Measurements from ENCODE around the gene OR52N2.

DNA sequence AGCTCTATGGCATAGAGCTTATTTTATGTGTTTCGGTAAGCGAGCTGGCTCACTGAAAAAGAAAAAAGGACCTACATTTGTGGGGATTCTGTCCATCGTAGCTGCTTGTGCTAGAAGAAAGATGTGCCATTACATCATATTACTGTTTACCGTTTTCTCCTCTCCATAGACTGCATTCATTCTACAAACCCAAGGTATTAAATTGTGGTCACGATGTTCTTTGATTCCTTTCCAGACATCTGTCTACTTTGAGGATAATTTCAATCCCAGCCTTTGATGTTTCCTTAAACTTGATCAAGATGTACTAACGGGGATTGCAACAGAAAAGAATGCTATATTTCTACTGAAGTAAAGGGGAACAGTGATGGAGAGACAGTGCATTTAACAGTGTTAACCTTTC, 12.2 kb upstream of the OR52N2 start:
- TF ChIP-seq CTCF (optimal IDR thresholded peaks at IDR 0.05 in 1 of 3, IDR thresholded peaks at IDR 0.05 in 1 of 3, conservative IDR thresholded peaks at IDR 0.05 in 1 of 3; ENCODE audit: extremely low read depth in 1 of 3, insufficient read depth in 2 of 3, low read length in 3 of 3) (no peak), EZH2 (IDR thresholded peaks at IDR 0.05; ENCODE audit: low read length) (no peak)
